ENCODE data around the gene TBC1D8B.

TBC1D8B gene

GRCh38 chrX:106898462-106898861 lies 96.0 kb downstream of the TBC1D8B start:
- DNase-seq (ENCODE audit: low read depth in 2 of 2) = no peak

DNA sequence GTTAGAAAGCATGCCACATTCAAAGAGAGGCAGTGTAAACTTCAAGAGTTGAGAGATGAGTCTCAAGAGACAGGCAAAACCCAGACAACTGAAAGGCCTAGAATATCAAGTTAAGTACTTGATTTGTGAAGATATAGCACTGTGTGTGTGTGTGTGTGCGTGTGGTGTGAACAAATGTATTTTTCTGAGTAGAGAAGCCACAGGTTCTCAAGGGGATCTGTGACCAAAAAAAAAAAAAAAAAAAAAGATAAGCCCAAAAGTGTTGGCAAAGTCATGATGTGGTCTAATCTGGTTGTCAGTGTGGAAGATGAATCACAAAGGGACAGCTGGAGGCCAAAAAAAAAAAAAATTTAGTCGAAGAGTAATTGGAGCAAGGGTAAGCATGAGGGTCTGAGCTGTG lies 96.8 kb downstream of the TBC1D8B start:
- DNase-seq (ENCODE audit: low read depth in 2 of 2) = no peak

DNA sequence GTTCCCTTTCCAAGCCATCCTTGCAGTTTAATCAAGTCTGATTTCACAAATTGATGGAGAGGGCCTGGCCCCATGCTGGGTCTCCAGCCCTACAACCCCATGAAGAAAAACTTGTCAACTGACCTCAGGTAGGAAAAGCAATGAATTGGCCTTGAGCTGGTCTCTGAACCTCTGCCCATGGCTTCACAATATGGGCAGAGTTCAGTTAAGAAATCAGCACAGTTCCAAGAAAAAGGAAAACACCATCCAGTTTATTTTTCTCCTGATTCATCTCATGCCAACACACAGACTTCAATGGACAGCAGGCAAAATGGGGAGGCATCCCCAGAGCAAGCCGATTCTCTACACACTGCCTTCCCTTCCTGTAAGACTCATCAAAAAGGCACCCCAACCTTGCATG lies 97.4 kb downstream of the TBC1D8B start:
- no peak for DNase-seq (ENCODE audit: low read depth in 2 of 2)

DNA sequence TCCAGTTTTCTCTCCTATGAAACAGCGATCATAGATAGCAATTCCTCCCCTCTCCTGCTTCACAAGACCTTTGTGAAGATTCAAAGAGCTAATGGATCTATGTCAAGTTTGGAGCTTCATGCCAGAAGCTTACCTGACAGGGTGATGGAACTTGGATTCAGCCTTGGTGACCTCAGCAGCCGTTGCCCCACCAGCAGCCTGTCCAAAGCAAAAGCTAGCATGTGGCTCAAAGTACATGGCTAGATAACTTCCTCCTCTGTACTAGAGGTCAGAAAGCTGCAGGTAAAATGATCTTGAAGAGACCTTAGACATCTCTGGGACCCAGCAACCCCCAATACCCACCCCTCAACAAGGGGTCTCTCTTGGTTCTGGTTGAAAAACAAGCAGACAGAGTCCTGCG lies 98.9 kb downstream of the TBC1D8B start:
- no peak for DNase-seq (ENCODE audit: low read depth in 2 of 2)

- DNase-seq (ENCODE audit: low read depth in 2 of 2) = no peak
Observed at GRCh38 chrX:106901781-106902219, 99.3 kb downstream of the TBC1D8B start.

DNA sequence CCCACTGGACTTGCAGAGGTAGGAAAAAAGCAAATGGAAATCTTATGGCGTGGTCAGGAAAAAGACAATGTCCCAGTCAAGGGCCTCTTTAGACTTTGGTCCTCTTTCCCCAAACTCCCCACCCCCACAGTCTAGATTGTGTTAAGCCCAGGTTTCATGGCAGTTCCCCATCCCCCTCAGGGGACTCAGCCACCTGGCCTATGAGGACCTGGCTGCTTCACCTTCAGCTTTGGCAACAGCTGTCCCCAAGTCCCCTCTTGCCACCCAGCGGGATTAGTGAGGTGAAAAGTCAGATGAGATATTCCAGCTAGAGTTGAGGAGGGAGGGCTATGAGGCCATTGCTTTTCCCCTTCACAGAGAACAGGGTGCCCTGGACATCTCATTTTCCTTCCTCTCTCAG lies 100.2 kb downstream of the TBC1D8B start:
- no peak for DNase-seq (ENCODE audit: low read depth in 2 of 2)

DNA sequence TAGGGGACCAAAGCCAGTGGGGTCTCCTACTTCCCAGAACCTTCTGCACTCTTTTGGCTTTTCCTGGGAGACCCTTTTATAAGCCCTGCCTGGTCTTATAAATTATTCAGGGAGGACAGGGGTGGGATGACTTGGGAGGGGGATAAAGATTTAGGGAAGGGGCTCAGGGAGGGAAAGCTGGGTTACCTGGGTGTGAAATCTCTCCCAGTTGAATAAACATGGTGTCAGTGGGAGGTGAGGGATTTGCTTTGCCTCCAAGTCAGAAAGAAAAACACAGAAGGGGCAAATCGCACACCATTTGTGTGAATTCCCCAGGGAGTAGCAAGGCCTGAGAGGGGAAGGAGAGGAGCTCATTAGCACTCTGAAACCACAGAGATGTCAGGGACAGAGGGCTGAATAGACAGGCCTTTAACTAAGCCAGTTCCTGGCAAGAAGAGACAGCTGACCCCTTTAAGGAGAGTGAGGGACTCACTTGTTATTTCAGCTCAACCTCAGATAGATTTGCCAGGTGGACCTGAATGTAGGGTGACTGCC lies 100.9 kb downstream of the TBC1D8B start, which contains the start of gene RIPPLY1:
Gene RIPPLY1 (minus strand): TSS at position 51 of the 534 bp plus-strand sequence. CDS start 54 bp downstream, outside the sequence.
- no peak for DNase-seq (ENCODE audit: low read depth in 2 of 2)

DNA sequence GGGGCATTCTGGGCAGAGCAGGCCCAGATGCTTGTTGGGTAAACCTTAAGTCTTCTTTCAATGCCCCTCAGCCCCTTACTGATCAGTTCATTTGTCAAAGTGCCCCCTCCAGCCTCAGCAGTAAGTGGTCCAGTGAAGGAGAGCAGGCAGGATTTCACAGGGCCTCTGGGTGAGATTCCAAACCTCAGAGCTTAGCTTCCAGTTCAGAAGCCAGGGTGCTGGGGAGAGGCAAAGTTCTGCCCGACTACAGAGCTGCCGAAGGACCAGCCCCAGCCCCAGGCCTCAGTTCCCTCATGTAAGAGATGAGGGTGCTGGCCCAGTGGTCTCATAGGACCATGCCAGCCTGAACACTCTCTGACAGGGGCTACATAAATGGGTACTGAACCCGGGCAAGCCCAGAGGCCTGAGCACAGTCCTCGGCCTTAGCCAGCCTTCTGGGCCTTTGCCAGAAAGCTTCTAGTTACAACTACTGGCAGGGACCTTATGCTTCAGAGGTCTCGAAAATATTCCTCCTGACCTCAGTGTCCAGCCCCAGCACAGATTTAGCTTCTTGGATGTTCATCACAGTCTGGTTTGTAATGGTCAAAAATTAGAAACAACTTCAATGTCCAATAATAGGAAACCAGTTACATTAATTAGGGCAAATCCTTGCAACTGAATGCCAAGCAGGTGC lies 101.5 kb downstream of the TBC1D8B start:
- no peak for DNase-seq (ENCODE audit: low read depth in 2 of 2)

GRCh38 chrX:106905064-106905708 lies 102.7 kb downstream of the TBC1D8B start:
- DNase-seq (ENCODE audit: low read depth in 2 of 2) = no peak

DNA sequence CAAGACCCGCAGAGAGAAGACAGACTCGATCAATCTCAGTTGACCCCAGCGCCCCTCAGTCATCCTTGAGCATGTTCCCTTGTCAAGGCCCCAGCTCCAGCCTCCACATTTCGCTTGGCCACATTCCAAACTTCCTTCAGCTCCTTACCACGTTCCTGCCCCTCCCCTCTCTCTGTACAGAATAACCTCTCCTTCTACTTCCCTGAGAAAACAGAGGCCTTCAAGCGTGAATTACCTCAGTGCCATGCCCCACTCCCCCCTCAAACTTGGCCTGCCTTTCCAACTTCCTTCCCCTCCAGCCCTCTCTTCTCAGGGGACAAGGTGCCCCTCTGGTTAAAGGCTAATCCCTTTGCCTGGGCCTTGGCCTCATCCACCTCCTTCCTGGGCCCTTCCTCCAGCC lies 103.9 kb downstream of the TBC1D8B start:
- no peak for DNase-seq (ENCODE audit: low read depth in 2 of 2)

DNA sequence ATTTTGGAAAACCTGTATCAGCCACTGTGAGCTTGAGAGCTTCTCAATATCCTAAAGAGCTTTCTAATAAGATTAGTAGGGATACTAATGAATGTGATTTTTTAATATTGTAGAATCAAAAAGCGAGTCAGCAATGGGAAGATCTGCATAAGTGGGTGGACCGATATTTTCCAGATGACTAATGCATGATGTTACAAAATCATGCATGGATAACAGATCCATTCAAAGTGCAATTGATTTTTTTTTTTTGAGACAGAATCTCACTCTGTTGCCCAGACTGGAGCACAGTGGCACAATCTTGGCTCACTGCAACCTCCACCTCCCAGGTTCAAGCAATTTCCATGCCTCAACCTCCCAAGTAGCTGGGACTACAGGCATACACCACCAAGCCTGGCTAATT lies 110.4 kb downstream of the TBC1D8B start:
- DNase-seq (ENCODE audit: low read depth in 2 of 2) = no peak

DNA sequence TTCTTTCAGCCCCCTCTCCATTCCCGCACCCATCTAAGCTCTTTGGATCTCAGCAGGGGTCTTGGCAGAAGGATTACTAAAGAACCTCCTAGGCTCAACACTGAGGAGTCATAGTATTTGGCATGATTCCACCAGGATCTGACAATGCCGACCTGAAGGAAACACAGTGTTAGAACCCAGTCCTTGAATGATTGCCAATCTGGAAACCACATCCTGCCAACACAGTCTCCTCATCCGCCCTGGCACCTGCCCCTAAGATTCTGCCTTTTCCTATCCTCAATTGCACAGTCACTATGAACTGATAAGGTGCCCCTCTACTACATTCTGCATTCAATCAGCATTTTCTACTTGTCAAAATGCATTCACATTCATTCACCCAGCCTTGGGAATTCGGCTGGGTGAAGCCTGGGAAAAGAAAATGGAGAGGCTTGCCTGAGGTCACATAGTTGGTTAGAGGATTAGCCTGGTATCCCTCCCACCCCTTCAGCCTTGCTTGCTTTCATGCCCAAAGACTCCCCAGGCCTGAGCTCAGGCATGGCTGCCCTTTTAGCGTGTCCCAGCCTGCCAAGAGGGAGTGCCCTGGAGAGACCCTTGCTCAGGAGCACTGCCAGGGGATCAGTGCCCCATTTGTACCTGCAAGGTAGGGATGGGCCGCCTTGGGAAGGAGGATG lies 115.5 kb downstream of the TBC1D8B start:
- DNase-seq (ENCODE audit: low read depth in 2 of 2) = no peak

- DNase-seq (ENCODE audit: low read depth in 2 of 2) = no peak
Observed at GRCh38 chrX:106919932-106920452, 117.5 kb downstream of the TBC1D8B start, which contains the start of gene CLDN2. Gene CLDN2, plus strand, starts transcription at chrX:106920402. Its CDS starts 7,827 bp downstream, at chrX:106928229.

DNA sequence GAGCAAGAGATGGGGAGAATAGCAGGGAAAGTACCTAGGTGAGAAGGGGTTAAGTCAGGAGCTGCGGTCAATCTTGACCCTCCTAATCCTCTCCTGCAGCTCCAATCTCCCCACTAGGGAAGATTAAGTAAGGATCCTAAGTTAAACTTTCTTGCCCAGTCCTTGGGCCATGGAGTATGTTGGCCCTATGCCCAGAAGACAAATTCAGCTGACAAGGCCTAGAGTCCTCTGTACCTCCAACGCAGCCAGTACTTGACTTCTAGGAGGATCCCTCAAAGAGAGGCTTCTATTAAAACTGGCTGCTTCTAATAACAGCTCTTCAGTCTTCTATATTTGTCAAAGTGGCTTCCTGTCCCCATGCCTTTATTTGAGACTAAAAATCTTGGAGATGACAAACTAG lies 119.2 kb downstream of the TBC1D8B start:
- DNase-seq (ENCODE audit: low read depth in 2 of 2) = no peak

Data from stimulated activated CD8-positive, alpha-beta memory T cell treated with anti-CD3 and anti-CD28 coated beads, Interleukin-7, amount 100 ng/mL, for 1 hour (primary cell).